T follicular helper cell (primary cell): ENCODE measurements around the gene ST3GAL5.
"Not testable (repeated sequence)": the region's sequence is repeated elsewhere in the genome, so short reads cannot be mapped to it uniquely, and the experiment has no call there.

Experiments used
- DNase-seq: peaks from one replicate; pipeline ENCODE4 v3.0.0-alpha.2; 2020; ENCODE audit warnings: low read depth

ST3GAL5 gene

DNA sequence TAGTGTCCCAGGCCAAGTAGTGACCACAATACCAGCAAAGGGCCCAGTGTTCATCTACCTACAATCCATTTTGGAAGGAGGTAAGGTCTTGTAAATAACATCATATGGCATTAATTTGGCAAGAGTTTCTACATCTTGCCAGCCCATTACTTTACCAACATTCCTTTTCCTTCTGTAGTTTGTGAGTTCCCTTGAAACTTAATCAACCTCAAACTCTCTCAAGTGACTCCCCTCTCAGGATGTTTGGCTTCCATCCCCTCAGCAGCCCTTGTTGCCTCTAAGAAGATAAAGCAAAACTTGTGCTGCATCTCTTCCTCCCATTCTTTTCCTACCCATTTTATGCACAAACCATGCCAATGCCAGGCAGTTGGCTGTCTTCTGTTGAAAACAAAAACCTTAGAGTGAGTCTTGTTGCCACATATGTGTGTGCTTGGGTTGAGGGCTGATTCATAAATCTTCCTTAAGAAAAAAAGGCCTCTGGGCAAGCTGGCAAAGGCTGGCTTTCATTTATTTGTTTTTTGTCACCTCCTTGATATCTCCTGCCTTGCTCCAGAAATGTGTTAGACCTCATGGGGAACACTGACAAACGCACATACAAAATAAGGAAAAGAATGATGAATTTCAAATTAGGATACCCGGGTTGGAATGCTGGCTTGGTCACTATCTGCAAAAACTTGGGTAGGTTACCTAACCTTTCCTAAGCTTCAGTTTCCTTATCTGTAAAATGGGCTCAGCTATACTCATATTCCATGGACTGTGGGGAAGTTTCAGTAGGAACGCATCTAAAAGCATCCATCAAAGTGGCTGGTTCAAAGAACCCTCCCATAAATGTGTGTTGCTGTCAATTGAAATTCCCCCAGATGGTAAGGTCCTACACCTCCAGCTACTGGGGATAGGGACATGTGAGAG, 29.4 kb upstream of the ST3GAL5 start:
- no peak for DNase-seq

- no peak for DNase-seq
These were observed 27.0 kb upstream of the ST3GAL5 start for GRCh38 chr2:85915606-85916303.

- no peak for DNase-seq
These were observed 26.1 kb upstream of the ST3GAL5 start for GRCh38 chr2:85914922-85915321.

- no peak for DNase-seq
These were observed 25.4 kb upstream of the ST3GAL5 start for GRCh38 chr2:85913884-85914881.

DNA sequence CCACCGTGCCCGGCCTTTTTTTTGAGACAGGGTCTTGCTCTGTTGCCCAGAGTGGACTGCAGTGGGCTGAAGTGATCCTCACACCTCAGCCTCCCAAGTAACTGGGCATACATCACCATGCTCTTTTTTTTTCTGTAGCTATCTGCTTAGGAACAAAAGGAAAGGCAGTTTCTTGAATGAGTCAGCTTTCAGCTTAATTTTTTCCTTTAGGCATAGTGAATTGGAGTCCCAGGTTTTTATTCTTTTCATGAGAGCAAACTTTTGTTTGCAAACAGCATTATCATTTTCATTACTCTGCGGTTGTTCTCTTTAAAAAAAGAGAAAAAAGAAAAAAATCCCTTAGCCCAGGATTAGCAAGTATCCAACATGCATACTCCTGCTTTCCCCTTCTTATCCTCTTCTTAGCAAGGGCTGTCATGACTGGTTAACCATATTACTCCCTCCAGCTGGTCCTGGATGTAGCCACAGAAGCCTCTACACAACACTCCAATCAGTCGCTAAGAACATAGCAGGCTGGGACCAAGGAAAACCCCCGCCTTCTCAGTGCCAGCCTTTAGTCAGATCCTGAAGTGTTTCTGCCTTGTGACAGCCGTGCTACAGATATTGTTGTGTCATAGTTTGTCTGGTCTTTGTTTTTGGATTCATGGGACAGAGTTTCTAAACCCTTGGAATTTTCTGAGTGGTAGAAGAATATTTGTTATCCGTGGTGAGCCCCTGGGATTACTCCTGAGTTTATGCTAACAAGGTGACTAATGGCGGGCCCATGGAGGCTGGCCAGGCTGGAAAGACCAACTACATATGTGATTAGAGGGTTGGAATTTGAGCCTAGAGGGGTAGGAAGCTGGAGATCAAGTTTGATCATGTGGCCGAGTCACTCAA, 23.3 kb upstream of the ST3GAL5 start:
- DNase-seq = no peak

DNA sequence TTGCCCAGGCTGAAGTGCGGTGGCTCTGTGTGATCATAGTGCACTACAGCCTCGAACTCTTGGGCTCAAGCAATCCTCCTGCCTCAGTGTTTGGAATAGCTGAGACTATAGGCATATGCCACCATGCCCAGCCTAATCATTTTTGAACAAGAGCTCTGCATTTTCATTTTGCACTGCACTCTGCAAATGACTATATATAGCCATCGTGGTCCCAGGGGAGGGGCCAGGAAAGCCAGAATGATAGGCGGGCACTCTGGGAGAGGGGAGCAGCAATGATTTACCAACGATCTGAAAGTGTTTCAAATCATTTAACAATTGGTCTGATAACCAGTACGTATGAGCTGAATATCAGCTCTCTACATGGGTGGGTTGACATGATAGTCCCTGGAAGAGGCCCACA, 22.3 kb upstream of the ST3GAL5 start:
- DNase-seq = no peak

GRCh38 chr2:85909005-85909404, 20.2 kb upstream of the ST3GAL5 start:
- DNase-seq = no peak

DNA sequence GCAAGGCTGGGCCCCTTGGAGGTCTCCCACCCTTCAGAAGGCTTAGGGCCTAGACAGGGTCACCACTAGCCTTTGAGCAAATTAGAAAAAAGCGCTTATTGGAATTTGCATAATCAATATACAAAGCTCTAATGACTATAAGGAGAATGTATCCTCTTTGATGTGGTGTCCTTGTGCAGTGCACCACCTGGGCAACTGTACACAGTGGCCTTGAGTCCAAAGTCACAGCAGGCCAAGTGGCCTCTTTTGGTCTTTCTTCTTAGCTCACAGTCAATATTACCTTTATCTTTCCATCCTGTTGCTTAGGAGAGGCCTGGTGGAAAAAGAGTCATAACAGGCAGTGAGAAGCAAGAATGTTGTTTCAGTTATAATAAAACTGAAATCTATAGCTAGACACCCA, 19.7 kb upstream of the ST3GAL5 start:
- DNase-seq = no peak

DNA sequence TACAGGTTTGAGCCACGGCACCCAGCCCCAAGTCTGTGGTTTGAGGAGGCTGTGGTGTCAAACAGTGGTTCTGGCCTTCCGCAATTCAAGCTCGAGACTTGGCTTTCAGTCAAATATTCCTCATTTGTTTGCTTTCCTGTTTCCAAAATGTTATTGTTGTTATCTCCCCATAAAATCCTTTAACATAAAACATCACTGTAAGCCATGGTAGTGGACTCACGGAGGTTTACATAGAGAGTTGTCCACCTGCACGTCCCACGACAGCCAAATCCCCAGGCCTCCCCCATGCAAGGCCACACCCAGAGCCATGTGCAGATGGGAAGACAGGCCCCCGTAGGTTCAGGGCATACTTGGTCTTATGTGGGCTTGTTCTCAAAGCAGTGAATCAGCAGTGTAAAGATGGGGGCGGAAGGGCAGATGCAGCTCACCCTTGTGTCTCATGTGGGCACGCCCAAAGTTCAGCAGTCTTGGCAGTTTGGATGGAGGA, 18.9 kb upstream of the ST3GAL5 start:
- no peak for DNase-seq

GRCh38 chr2:85906748-85907147, 18.0 kb upstream of the ST3GAL5 start:
- no peak for DNase-seq

DNA sequence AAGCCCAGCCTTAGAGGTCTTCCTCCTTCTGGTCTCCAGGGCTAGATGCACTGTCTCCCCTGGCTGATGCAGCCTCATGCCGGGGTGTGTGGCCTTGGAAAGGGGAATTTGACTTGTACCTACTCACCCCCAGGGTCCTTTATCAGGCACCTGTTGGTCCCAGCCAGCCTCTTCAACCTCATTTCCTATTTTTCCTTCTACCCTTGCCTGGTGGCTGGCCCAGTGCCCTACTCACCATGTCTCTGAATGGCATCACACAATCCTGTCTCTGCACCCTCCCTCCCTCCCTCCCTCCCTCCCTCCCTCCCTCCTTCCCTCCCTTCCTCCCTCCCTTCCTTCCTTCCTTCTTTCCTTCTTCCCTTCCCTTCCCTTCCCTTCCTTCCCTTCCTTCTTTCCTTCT, 17.1 kb upstream of the ST3GAL5 start:
- no peak for DNase-seq

DNA sequence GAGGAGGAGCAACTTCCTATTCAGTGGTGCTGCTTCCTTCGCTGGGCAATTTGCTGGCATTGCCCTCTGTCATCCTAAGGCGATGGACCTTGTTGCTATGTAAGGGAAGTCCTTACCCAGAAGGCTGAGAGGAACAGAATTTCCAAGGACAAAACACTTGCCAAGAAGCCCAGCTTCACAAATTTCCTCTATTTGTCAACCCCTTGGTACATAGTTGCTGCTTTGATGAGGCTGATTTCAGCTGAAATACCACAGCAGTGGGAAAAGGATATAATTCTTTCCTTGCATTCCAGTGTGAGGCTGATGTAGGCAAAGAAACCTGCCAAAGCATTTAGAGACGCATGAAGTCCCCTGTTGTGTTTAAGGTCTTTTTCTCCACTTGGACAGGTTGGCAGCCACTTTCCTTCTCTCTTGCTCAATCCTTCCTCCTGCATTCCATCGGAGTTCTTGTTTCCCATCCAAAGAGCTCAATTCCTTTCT, 16.4 kb upstream of the ST3GAL5 start:
- no peak for DNase-seq

DNA sequence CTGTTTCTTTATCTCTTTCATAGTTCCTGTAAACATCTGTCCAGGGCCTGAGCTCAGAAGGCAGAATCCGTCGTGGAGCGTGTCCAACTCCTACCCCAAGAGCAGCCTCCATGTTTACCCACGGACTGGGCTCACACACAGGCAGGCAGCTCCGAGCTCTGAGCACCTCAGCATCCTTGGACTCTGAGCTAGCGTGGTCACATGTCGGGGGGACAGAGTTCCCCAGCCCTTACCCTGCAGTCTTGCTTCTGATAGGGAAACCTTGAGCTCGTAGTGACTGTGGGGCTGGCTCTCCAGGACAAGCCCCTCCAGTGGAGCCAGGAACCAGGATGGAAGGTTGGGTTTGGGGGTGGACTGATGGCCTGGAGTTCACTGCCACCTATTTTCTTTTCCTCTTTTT, 15.1 kb upstream of the ST3GAL5 start:
- no peak for DNase-seq

DNA sequence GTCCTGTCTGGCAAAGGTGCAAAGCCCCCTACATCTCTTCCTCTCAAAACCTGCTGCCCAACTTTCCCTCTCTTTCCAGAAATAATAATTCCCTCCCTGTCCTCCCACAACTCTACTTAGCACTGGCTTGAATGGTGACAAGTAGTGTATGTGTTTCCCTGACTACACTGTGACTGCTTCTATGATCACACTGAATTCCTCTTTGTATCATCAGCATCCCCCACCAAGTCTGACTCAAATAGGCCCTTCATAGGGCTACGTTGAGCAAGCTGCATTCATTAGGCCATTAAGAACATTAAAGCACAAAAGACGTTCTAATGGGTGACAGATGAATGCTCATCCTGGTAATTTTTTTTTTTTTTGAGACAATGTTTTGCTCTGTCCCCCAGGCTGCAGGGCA, 13.7 kb upstream of the ST3GAL5 start:
- DNase-seq = no peak

- DNase-seq = no peak
These were observed 12.4 kb upstream of the ST3GAL5 start for GRCh38 chr2:85901155-85901554.

DNA sequence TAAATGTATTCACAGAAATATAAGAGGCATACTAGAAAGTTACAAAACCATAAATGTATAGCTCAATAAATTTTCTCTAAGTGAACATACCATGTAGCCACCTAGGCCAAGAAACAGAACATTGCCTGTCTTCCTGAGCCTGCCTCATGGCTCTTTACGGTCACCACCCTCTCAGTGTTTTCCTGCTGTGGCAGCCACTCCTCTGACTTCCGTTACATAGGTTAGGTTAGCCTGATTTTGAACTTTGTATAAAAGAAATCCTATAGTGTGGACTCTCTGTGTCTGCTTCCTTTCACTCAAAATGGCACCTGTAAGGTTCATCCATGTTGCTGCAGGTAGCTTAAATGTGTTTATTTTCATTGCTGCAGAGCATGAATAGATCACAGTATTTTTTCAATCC, 11.6 kb upstream of the ST3GAL5 start:
- no peak for DNase-seq

GRCh38 chr2:85899849-85900248, 11.1 kb upstream of the ST3GAL5 start:
- DNase-seq = no peak

DNA sequence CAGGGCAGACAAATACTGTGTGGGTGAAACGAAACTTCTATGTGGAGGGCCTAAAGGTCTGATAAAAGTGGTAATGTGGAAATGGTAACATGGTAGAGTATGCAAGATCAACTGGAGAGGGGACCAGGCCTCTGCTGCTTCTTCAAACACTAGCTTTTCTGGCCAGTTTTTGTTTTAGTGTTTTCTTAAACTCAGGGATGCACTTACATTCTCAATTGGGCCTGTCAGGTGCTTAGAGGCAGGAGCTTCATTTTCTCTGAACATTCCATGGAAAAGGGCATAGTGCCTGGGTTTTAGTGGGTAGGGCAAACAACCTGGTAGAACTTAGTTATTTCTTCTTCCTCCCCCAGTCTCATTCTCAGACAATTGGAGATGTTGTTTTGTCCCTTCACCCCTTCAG, 10.5 kb upstream of the ST3GAL5 start:
- DNase-seq = no peak

DNA sequence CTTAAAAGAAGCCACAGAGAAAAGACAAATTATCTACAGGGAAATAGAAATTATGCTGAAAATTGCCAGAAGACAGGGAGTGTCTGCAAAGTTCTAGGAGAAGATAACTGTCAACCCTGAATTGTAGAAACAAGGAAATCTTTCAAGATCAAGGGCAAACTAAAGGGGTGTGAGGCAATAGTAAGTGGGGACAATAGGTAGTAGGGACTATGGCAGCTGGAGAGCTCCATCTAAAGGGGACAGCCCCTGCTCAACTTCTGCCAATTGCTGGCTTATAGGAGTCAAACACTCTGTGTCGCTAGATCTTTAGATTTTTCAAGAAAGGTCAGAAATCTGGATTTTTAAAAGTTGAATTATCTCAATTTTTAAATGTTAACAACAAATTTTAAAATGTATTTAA, 10.1 kb upstream of the ST3GAL5 start:
- DNase-seq = no peak

DNA sequence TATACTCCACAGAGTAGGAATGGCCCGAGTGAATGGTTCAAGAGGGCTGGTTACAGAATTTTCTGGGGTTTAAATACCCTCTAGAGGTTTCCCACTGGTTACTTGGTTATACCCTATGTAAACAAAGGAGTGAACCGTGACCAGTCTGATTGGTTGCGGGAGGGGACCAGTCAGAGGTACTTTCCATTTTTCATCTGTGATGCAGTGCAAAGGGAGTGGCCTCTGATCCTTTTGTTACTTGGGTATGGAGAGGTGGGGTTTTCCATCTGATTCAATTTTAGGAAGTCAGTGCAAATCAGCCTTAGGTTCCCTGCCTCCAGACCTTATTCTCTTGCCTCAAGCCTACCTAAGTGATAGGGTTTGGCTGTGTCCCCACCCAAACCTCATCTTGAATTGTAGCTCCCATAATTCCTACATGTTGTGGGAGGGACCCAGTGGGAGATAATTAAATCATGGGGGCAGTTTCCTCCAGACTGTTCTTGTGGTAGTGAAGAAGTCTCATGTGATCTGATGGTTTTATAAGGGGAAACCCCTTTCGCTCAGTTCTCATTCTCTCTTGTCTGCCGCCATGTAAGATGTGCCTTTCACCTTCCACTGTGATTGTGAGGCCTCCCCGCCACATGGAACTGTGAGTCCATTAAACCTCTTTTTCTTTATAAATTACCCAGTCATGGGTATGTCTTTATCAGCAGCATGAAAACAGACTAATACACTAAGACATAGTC, 5.9 kb upstream of the ST3GAL5 start:
- DNase-seq = not testable (repeated sequence)
